Small intestine (tissue), 7 donors: ENCODE measurements around the gene RPL7A. TPM values are rescaled to one million over a fixed set of nuclear protein-coding genes. Genes with fewer than 3 reads are reported as not detected.
"Not testable (repeated sequence)": the region's sequence is repeated elsewhere in the genome, so short reads cannot be mapped to it uniquely, and the experiment has no call there.

Experiments used
- DNase-seq, 2 donors: peaks; one replicate each; pipeline versions ENCODE4 v3.0.0 to v3.0.0-alpha.2; 2013
- FAIRE-seq: peaks from 2 replicates; lab custom pipeline; 2012; peaks lifted over from hg19 to GRCh38; lab: Jason Lieb, UNC
- H3K27ac ChIP-seq, 3 donors: one replicate each; pipeline ENCODE4 v1.5.1; 2013; ENCODE audit warnings: low read length in 2 of 3, mild to moderate bottlenecking in 2 of 3, control low read depth in 1 of 3, inconsistent platforms in 1 of 3, low read depth in 1 of 3, moderate library complexity in 1 of 3
- H3K27me3 ChIP-seq, 3 donors: one replicate each; pipeline ENCODE4 v1.6.1; 2013; ENCODE audit warnings: low read length in 3 of 3, inconsistent platforms in 1 of 3; ENCODE audit not compliant: control insufficient read depth in 3 of 3, insufficient read depth in 3 of 3
- H3K36me3 ChIP-seq, 3 donors: one replicate each; pipeline ENCODE4 v1.6.1; 2013; ENCODE audit warnings: low read length in 3 of 3, inconsistent platforms in 1 of 3, low read depth in 1 of 3, mild to moderate bottlenecking in 1 of 3, moderate library complexity in 1 of 3; ENCODE audit not compliant: control insufficient read depth in 3 of 3, insufficient read depth in 2 of 3
- H3K4me1 ChIP-seq, 3 donors: one replicate each; pipeline ENCODE4 v1.6.1; 2013; ENCODE audit warnings: low read length in 2 of 3, inconsistent platforms in 1 of 3, low read depth in 1 of 3, mild to moderate bottlenecking in 1 of 3, moderate library complexity in 1 of 3; ENCODE audit not compliant: control insufficient read depth in 3 of 3, insufficient read depth in 2 of 3
- H3K4me3 ChIP-seq, 3 donors: one replicate each; pipeline ENCODE4 v1.5.1; 2013; ENCODE audit warnings: low read length in 3 of 3, control low read depth in 1 of 3, inconsistent platforms in 1 of 3, low read depth in 1 of 3, mild to moderate bottlenecking in 1 of 3, moderate library complexity in 1 of 3
- H3K9me3 ChIP-seq, 2 donors: one replicate each; pipeline ENCODE4 v1.6.1; 2013; ENCODE audit warnings: low read depth in 1 of 2, low read length in 1 of 2; ENCODE audit not compliant: control insufficient read depth in 2 of 2, insufficient read depth in 1 of 2
- WGBS, 3 donors: extraction: QIAGEN DNeasy Blood & Tissue Kit; methylation state at CpG; one replicate each; pipeline ENCODE4 v1.1.7; 2013; 5-methylcytosine and 5-hydroxymethylcytosine counted together
- polyA plus RNA-seq, 4 donors: library from polyadenylated mRNA; stranded (reverse) in 3 of 4; unstranded in 1 of 4; fragments of 200-250 nt in 3 of 4; fragments of 120-200 nt in 1 of 4; gene quantifications; one replicate each; pipeline versions ENCODE4 v1.2.1 to v1.2.3, GENCODE V29; 2013
- donor health status: healthy with polysubstance abuse.
- donor health status: control.
- donor health status: control.
- donor health status: Bipolar disorder and iron deficiency.
- donor health status: healthy.

The RPL7A gene
- polyA plus RNA-seq, 4 donors, result 1,890 to 3,725 (median 2,971) TPM

GRCh38 chr9:133331641-133332380 lies 16.2 kb upstream of the RPL7A start:
- WGBS, 3 donors, result 96 to 97% (median 96%) methylated on average over 43 to 57 of the region's 57 CpGs
- FAIRE-seq, result no peak
- Histone ChIP-seq H3K4me1 (peaks cover 3 to 20% (median 6%) of the 10 kb centered on the region in 3 donors), H3K27ac (no peak overlapping the region), H3K4me3 (no peak overlapping the region), H3K27me3 (no peaks in the 10 kb centered on the region), H3K36me3 (peaks cover 19 to 48% (median 23%) of the 10 kb centered on the region in 3 donors), H3K9me3 (peaks cover 0 to 14% of the 10 kb centered on the region in 2 donors)
- no peak for DNase-seq

- peaks cover 0 to 14% of the 10 kb centered on the region in 2 donors for H3K9me3 ChIP-seq
- FAIRE-seq, result no peak
- DNase-seq, result no peak
- WGBS, 3 donors, result 89 to 92% (median 90%) methylated on average over 12 to 20 of the region's 20 CpGs
- H3K27ac ChIP-seq, result no peak overlapping the region
- H3K4me3 ChIP-seq, result no peak overlapping the region
- peaks cover 19 to 48% (median 23%) of the 10 kb centered on the region in 3 donors for H3K36me3 ChIP-seq
- no peaks in the 10 kb centered on the region for H3K27me3 ChIP-seq
- H3K4me1 ChIP-seq, result peaks cover 3 to 20% (median 6%) of the 10 kb centered on the region in 3 donors
Measured at GRCh38 chr9:133332381-133332730, 15.7 kb upstream of the RPL7A start.

DNA sequence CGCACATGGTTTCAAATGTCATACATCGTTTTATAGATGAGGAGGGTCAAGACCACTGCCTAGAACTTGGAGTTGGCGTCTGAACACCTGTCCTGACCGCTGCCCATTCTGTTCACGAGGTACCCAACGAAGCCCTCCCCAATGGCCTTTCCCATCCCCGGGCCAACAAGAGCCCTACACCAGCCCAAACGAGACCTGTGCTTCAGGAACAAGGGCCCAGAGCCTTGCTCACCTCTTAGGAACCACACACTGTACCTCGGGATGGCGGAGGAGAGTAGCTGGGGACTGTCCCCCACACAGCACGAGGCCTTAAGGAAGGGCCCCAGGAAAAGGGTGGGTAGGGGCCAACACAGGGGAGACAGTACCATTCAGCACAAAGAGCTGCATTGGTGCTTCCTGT lies 15.0 kb upstream of the RPL7A start:
- Histone ChIP-seq H3K4me1 (peaks cover 3 to 20% (median 6%) of the 10 kb centered on the region in 3 donors), H3K9me3 (peaks cover 0 to 11% of the 10 kb centered on the region in 2 donors), H3K27me3 (no peaks in the 10 kb centered on the region), H3K4me3 (no peak overlapping the region), H3K36me3 (peaks cover 19 to 48% (median 23%) of the 10 kb centered on the region in 3 donors), H3K27ac (peak overlapping the region in 2 of 3 donors; percentile 71 to 88)
- FAIRE-seq (no peak), DNase-seq (no peak)
- 79 to 93% (median 88%) methylated on average over 11 of the region's 11 CpGs for WGBS, 3 donors

- Histone ChIP-seq H3K27ac (peak overlapping the region; percentile 65 to 88 (median 71)), H3K9me3 (peaks cover 0 to 6% of the 10 kb centered on the region in 2 donors), H3K36me3 (peaks cover 19 to 50% (median 23%) of the 10 kb centered on the region in 3 donors), H3K27me3 (no peaks in the 10 kb centered on the region), H3K4me3 (peak overlapping the region in 1 of 3 donors; percentile 14), H3K4me1 (peaks cover 3 to 20% (median 6%) of the 10 kb centered on the region in 3 donors)
- DNase-seq, result no peak
- FAIRE-seq, result no peak
- 72 to 83% (median 77%) methylated on average over 10 of the region's 10 CpGs for WGBS, 3 donors
Measured at GRCh38 chr9:133333566-133333965, 14.5 kb upstream of the RPL7A start.

- Histone ChIP-seq H3K36me3 (peaks cover 21 to 50% (median 23%) of the 10 kb centered on the region in 3 donors), H3K27me3 (no peaks in the 10 kb centered on the region), H3K27ac (peak overlapping the region; percentile 65 to 88 (median 71)), H3K9me3 (peaks cover 0 to 1% of the 10 kb centered on the region in 2 donors), H3K4me3 (peak overlapping the region in 2 of 3 donors; percentile 82 to 100), H3K4me1 (peaks cover 3 to 20% (median 6%) of the 10 kb centered on the region in 3 donors)
- WGBS, 3 donors, result 10 to 61% (median 40%) methylated on average over 6 of the region's 6 CpGs
- peak; percentile 94 to 97 for DNase-seq
- FAIRE-seq, result no peak
Measured at GRCh38 chr9:133334161-133334560, 13.9 kb upstream of the RPL7A start.

GRCh38 chr9:133334888-133335287 lies 13.1 kb upstream of the RPL7A start:
- peak overlapping the region in 2 of 3 donors; percentile 71 to 88 for H3K27ac ChIP-seq
- H3K4me1 ChIP-seq, result peaks cover 3 to 20% (median 6%) of the 10 kb centered on the region in 3 donors
- H3K36me3 ChIP-seq, result peaks cover 22 to 53% (median 24%) of the 10 kb centered on the region in 3 donors
- FAIRE-seq, H3K27me3 ChIP-seq, DNase-seq, H3K9me3 ChIP-seq: not testable (repeated sequence)
- H3K4me3 ChIP-seq, result peak overlapping the region in 2 of 3 donors; percentile 82 to 100
- 28 to 59% (median 44%) methylated on average over 11 of the region's 11 CpGs for WGBS, 3 donors

GRCh38 chr9:133335924-133336811 lies 11.8 kb upstream of the RPL7A start, which contains the start of gene SURF6:
SURF6 (minus strand) TSS chr9:133336188; CDS start chr9:133336132, 56 bp downstream.
- Histone ChIP-seq H3K27me3 (no peaks in the 10 kb centered on the region), H3K4me1 (peaks cover 3 to 20% (median 6%) of the 10 kb centered on the region in 3 donors), H3K9me3 (no peaks in the 10 kb centered on the region), H3K4me3 (peak within 1 kb of the TSS; percentile 82 to 100 (median 89)), H3K27ac (peak within 1 kb of the TSS; percentile 71 to 88 (median 74)), H3K36me3 (peaks cover 18 to 59% (median 22%) of the 10 kb centered on the region in 3 donors)
- WGBS, 3 donors, result 5 to 6% (median 6%) methylated on average over 69 to 70 of the region's 70 CpGs
- no peak for FAIRE-seq
- peak; percentile 94 to 97 for DNase-seq

DNA sequence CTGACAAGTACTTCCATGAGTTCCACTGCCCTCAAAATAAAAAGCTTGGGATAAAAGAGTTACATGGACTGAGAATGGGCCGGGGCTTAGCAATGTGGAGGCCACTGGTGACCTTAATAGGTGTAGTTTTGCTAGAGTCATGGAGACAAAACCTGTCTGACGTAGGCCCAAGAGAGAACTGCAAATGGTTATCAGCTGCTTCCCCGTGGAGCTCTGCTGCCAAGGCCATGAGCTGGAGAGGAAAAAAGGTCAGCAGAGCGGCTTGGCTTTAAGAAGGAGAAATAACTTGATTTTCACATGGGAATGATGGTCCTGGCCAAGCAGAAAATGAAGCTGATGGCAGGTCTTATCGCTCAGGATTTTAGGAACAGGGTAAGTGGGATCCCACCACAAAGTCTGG lies 8.4 kb upstream of the RPL7A start:
- WGBS, 3 donors, result 87 to 89% (median 88%) methylated on average over 5 of the region's 5 CpGs
- no peaks in the 10 kb centered on the region for H3K9me3 ChIP-seq
- peaks cover 0 to 5% (median 3%) of the 10 kb centered on the region in 3 donors for H3K4me1 ChIP-seq
- no peak overlapping the region for H3K4me3 ChIP-seq
- no peak for DNase-seq
- H3K27me3 ChIP-seq, result no peaks in the 10 kb centered on the region
- H3K36me3 ChIP-seq, result peaks cover 4 to 60% (median 4%) of the 10 kb centered on the region in 3 donors
- no peak for FAIRE-seq
- H3K27ac ChIP-seq, result no peak overlapping the region
